Calu3 (cell line): Measurements from ENCODE around the gene ELN. TPM values are rescaled to one million over a fixed set of nuclear protein-coding genes. Genes with fewer than 3 reads are reported as not detected.

Experiments
- BruUV-seq: library from RNA; stranded (reverse); fragments of 400-500 nt; replicated peaks from 2 replicates; lab custom pipeline; 2021; lab: Mats Ljungman, UMichigan
- CTCF ChIA-PET: fragments of 300-600 bp; sonication (Branson Sonifier 250); formaldehyde crosslinking; loops from one replicate; lab custom pipeline; 2022; ENCODE audit warnings: antibody characterized with exemption; lab: Charles Lee
- DNase-seq: peaks from one replicate; pipeline ENCODE4 v3.0.0; 2022
- H3K27ac Mint-ChIP-seq: one replicate; pipeline ENCODE4 v1.8.0; 2022; ENCODE audit warnings: mixed read lengths; ENCODE audit not compliant: unreplicated experiment
- H3K27me3 Mint-ChIP-seq: one replicate; pipeline ENCODE4 v1.8.0; 2022; ENCODE audit warnings: mixed read lengths; ENCODE audit not compliant: unreplicated experiment
- H3K36me3 Mint-ChIP-seq: one replicate; pipeline ENCODE4 v1.8.0; 2022; ENCODE audit warnings: mild to moderate bottlenecking, moderate library complexity, mixed read lengths; ENCODE audit not compliant: insufficient read depth, unreplicated experiment
- H3K4me1 Mint-ChIP-seq: one replicate; pipeline ENCODE4 v1.8.0; 2022; ENCODE audit warnings: mild to moderate bottlenecking, low read depth, mixed read lengths; ENCODE audit not compliant: unreplicated experiment
- H3K4me3 Mint-ChIP-seq: one replicate; pipeline ENCODE4 v1.8.0; 2022; ENCODE audit warnings: mild to moderate bottlenecking, low read depth, moderate library complexity, mixed read lengths; ENCODE audit not compliant: unreplicated experiment
- H3K9me3 Mint-ChIP-seq: one replicate; pipeline ENCODE4 v1.8.0; 2022; ENCODE audit warnings: low read depth, mixed read lengths; ENCODE audit not compliant: unreplicated experiment
- intact Hi-C: fragments of 100-400 bp; cut with micrococcal nuclease; formaldehyde crosslinking; loops from one replicate; pipeline ENCODE4 v1.10.0; 2022; ENCODE audit not compliant: unreplicated experiment
- total RNA-seq: library from RNA; stranded (reverse); gene quantifications from 2 replicates; pipeline ENCODE4 v1.2.3, GENCODE V29; 2022
- TF ChIP-seq, protein P1 (sequence below): fragments of 200-600 bp; IDR thresholded peaks from one replicate; pipeline ENCODE4 v1.8.0; 2022; ENCODE audit warnings: antibody characterized with exemption; ENCODE audit not compliant: unreplicated experiment

ELN gene
- total RNA-seq, 1 experiment from 2014 or later, result 0.42 TPM

DNA sequence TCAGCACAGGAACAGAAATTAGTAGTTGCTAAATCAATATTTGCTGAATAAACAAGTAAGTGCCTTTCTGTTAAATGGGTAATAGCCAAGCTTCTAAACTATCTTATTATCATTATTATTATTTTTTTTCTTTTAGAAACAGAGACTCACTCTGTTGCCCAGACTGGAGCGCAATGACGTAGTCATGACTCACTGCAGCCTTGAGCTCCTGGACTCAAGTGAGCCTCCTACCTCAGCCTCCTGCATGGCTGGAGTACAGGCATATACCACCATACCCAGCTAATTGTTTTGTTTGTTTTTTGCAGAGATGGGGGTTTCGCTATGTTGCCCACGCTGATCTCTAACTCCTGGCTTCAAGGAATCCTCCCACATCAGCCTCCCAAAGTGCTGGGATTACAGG lies 12.3 kb upstream of the ELN start:
- H3K4me1 Mint-ChIP-seq, result no peaks in the 10 kb centered on the region
- CTCF ChIA-PET, result interaction anchor here (0.8 to 1.5 kb wide), 2 partner anchors 10 to 11 kb away, joined by 3 to 4 read pairs; no protein-coding TSS in a partner anchor
- no TSS peak for BruUV-seq
- H3K27ac Mint-ChIP-seq, result no peak overlapping the region
- H3K4me3 Mint-ChIP-seq, result no peak overlapping the region
- no peaks in the 10 kb centered on the region for H3K36me3 Mint-ChIP-seq
- intact Hi-C loops, result no loop called here
- TF ChIP-seq, protein P1, sequence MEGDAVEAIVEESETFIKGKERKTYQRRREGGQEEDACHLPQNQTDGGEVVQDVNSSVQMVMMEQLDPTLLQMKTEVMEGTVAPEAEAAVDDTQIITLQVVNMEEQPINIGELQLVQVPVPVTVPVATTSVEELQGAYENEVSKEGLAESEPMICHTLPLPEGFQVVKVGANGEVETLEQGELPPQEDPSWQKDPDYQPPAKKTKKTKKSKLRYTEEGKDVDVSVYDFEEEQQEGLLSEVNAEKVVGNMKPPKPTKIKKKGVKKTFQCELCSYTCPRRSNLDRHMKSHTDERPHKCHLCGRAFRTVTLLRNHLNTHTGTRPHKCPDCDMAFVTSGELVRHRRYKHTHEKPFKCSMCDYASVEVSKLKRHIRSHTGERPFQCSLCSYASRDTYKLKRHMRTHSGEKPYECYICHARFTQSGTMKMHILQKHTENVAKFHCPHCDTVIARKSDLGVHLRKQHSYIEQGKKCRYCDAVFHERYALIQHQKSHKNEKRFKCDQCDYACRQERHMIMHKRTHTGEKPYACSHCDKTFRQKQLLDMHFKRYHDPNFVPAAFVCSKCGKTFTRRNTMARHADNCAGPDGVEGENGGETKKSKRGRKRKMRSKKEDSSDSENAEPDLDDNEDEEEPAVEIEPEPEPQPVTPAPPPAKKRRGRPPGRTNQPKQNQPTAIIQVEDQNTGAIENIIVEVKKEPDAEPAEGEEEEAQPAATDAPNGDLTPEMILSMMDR, result no peak
- DNase-seq, result no peak
- H3K9me3 Mint-ChIP-seq, result no peaks in the 10 kb centered on the region
- H3K27me3 Mint-ChIP-seq, result peaks cover 22% of the 10 kb centered on the region

DNA sequence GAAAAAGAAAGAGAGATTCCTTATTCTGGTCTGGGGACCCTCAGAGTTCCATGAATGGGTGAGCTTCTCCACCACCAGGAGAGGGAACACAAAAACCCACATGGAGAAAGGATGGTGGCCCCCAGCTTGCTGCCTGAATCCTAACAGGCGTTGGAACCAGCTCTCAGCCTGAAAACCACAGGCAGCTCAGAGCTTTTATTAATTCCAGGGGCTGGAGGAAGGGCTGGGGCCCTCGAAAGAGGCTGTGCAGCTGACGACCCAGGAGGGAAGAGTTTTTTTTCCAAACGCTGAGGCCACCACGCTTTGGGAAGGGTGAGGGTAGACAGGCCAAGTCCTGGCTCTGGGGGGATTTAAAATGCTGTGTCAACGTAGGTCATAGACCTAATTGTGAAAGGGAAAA lies 10.8 kb upstream of the ELN start:
- Mint-ChIP-seq H3K4me3 (no peak overlapping the region), H3K27ac (no peak overlapping the region), H3K36me3 (no peaks in the 10 kb centered on the region), H3K27me3 (peaks cover 22% of the 10 kb centered on the region), H3K9me3 (no peaks in the 10 kb centered on the region), H3K4me1 (no peaks in the 10 kb centered on the region)
- intact Hi-C loops, result no loop called here
- TF ChIP-seq, protein P1, result no peak
- no TSS peak for BruUV-seq
- DNase-seq, result no peak
- CTCF ChIA-PET, result no interaction called here

DNA sequence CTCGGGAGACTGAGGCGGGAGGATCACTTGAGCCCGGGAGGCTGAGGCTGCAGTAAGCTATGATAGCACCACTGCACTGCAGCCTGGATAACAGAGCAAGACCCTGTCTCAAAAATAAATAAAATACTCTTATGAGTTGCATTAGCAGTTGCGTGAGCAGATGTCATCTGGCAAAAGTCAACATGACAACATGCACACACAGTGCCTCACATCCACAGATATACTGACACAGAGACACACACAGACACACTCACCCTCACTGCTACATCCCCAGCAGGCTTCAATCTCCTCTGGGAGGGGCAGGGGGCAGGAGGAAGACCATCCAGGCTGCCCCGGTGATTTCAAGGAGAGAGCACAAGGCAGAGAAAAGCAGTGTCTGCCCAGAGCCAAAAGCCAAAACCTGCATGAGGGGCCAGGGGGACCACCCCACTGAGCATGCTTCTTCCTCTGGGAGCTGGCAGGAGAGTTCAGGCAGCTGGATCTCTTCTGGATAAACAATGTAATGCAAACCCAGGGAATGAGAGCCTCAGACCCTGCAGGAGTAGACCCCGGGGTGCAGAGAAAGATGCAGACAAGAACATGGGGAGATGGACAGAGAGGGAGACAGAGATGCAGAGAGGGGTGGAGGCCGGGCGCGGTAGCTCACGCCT lies 9.6 kb upstream of the ELN start:
- CTCF ChIA-PET, result no interaction called here

DNA sequence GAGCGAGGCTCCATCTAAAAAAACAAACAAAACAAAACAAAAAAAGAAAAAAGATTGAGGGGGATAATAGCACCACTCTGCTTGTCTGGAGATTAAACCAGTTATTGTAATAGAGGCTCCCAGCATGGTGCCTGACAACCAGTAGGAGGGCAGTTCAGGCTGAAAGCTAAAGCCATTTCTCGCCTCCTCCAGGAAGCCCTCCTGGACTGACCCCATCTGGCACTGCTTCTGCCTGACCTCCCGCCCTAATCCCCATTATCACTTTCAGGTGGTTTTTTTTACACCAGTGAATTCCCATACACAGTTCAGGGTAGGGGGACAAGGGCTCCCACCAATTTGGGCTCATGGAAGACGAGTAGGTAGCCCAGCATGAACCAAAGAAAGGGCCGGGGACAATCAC lies 8.8 kb upstream of the ELN start:
- H3K9me3 Mint-ChIP-seq, result no peaks in the 10 kb centered on the region
- DNase-seq, result no peak
- CTCF ChIA-PET, result no interaction called here
- H3K4me1 Mint-ChIP-seq, result no peaks in the 10 kb centered on the region
- TF ChIP-seq, protein P1, result no peak
- no peak overlapping the region for H3K27ac Mint-ChIP-seq
- peaks cover 32% of the 10 kb centered on the region for H3K27me3 Mint-ChIP-seq
- no TSS peak for BruUV-seq
- H3K36me3 Mint-ChIP-seq, result peaks cover 5% of the 10 kb centered on the region
- intact Hi-C loops, result no loop called here
- no peak overlapping the region for H3K4me3 Mint-ChIP-seq

More for the DNA sequence above, 9.6 kb upstream of the ELN start:
- peaks cover 24% of the 10 kb centered on the region for H3K27me3 Mint-ChIP-seq
- intact Hi-C loops, result no loop called here
- DNase-seq, result no peak
- no peak overlapping the region for H3K4me3 Mint-ChIP-seq
- no peaks in the 10 kb centered on the region for H3K4me1 Mint-ChIP-seq
- no peaks in the 10 kb centered on the region for H3K9me3 Mint-ChIP-seq
- no peaks in the 10 kb centered on the region for H3K36me3 Mint-ChIP-seq
- H3K27ac Mint-ChIP-seq, result no peak overlapping the region
- TF ChIP-seq, protein P1, result no peak
- no TSS peak for BruUV-seq
